Astrocyte of the cerebellum (primary cell): Measurements from ENCODE around the gene MGLL.

Experiments used
- DNase-seq: peaks from one replicate; pipeline ENCODE4 v3.0.0-alpha.2; 2011; ENCODE audit warnings: low read depth
- H3K4me3 ChIP-seq: 2 replicates; pipeline ENCODE4 v1.5.1; 2011; ENCODE audit warnings: mild to moderate bottlenecking, low read depth, low read length, moderate library complexity
- CTCF ChIP-seq: IDR thresholded peaks from 2 replicates; pipeline ENCODE4 v1.5.1; 2012; ENCODE audit warnings: low read length, low read depth, moderate library complexity, mild to moderate bottlenecking; ENCODE audit errors: missing control alignments
- in situ Hi-C: cut with HindIII; loops from 2 replicates; pipeline ENCODE4 v1.10.0; 2017; ENCODE audit warnings: low sequenced_read_pairs

Gene MGLL

GRCh38 chr3:127829537-127829936 lies 7.2 kb upstream of the MGLL start:
- no peak overlapping the region for H3K4me3 ChIP-seq
- in situ Hi-C loops = no loop called here
- no peak for TF ChIP-seq CTCF
- DNase-seq = no peak

- in situ Hi-C loops = no loop called here
- no peak overlapping the region for H3K4me3 ChIP-seq
- no peak for DNase-seq
- no peak for TF ChIP-seq CTCF
These were observed 5.5 kb upstream of the MGLL start for GRCh38 chr3:127827808-127828207.

- DNase-seq = no peak
- TF ChIP-seq CTCF = peak; percentile 18
- in situ Hi-C loops = no loop called here
- no peak overlapping the region for H3K4me3 ChIP-seq
These were observed 3.4 kb upstream of the MGLL start for GRCh38 chr3:127825756-127826155.

- no peak for DNase-seq
- no peak for TF ChIP-seq CTCF
- no peak overlapping the region for H3K4me3 ChIP-seq
- in situ Hi-C loops = no loop called here
These were observed 2.0 kb upstream of the MGLL start for GRCh38 chr3:127824151-127824825.

- no peak for DNase-seq
- in situ Hi-C loops = no loop called here
- H3K4me3 ChIP-seq = peak overlapping the region; percentile 78
- TF ChIP-seq CTCF = no peak
These were observed 1.1 kb upstream of the MGLL start for GRCh38 chr3:127823426-127823857.

GRCh38 chr3:127822682-127823425 lies 539 bp upstream of the MGLL start:
- TF ChIP-seq CTCF = no peak
- in situ Hi-C loops = no loop called here
- DNase-seq = no peak
- H3K4me3 ChIP-seq = peak overlapping the region; percentile 78
